IMR-90 (cell line): ENCODE measurements around the gene CIDEC.

ENCODE experiments used
- BHLHE40 ChIP-seq: fragments of 150-350 bp; IDR thresholded peaks from 2 replicates; pipeline ENCODE4 v1.6.1; 2016; ENCODE audit warnings: mild to moderate bottlenecking, low read depth, low read length
- CEBPB ChIP-seq: IDR thresholded peaks from 2 replicates; pipeline ENCODE4 v1.6.1; 2012; ENCODE audit warnings: low read depth, low read length, improper control_type of control experiment
- CHD1 ChIP-seq: IDR thresholded peaks from 2 replicates; pipeline ENCODE4 v1.6.1; 2012; ENCODE audit warnings: low read depth, low read length, improper control_type of control experiment
- FOS ChIP-seq: fragments of 150-350 bp; IDR thresholded peaks from 2 replicates; pipeline ENCODE4 v1.6.1; 2016; ENCODE audit warnings: low read depth, low read length
- MAFK ChIP-seq: IDR thresholded peaks from 2 replicates; pipeline ENCODE4 v1.6.1; 2012; ENCODE audit warnings: low read depth, low read length, improper control_type of control experiment
- POLR2A ChIP-seq: IDR thresholded peaks from 2 replicates; pipeline ENCODE4 v1.6.1; 2012; ENCODE audit warnings: mild to moderate bottlenecking, low read depth, low read length
- RAD21 ChIP-seq: IDR thresholded peaks from 2 replicates; pipeline ENCODE4 v1.6.1; 2012; ENCODE audit warnings: low read length, improper control_type of control experiment
- RCOR1 ChIP-seq: IDR thresholded peaks from 2 replicates; pipeline ENCODE4 v1.6.1; 2012; ENCODE audit warnings: mild to moderate bottlenecking, low read length, improper control_type of control experiment; ENCODE audit not compliant: insufficient replicate concordance
- SMC3 ChIP-seq: fragments of 150-350 bp; IDR thresholded peaks from 2 replicates; pipeline ENCODE4 v1.6.1; 2016; ENCODE audit warnings: low read depth, mild to moderate bottlenecking, antibody characterized with exemption, low read length, moderate library complexity
- TF ChIP-seq, protein P1 (sequence below): conservative IDR thresholded peaks from 2 replicates; pipeline ENCODE4 v1.5.1; 2012; ENCODE audit warnings: mild to moderate bottlenecking, low read depth, low read length, improper control_type of control experiment
- TF ChIP-seq, protein P2 (sequence below): fragments of 150-350 bp; IDR thresholded peaks from 2 replicates; pipeline ENCODE4 v1.6.1; 2017; ENCODE audit warnings: mild to moderate bottlenecking, antibody characterized with exemption, low read length, low read depth

DNA sequence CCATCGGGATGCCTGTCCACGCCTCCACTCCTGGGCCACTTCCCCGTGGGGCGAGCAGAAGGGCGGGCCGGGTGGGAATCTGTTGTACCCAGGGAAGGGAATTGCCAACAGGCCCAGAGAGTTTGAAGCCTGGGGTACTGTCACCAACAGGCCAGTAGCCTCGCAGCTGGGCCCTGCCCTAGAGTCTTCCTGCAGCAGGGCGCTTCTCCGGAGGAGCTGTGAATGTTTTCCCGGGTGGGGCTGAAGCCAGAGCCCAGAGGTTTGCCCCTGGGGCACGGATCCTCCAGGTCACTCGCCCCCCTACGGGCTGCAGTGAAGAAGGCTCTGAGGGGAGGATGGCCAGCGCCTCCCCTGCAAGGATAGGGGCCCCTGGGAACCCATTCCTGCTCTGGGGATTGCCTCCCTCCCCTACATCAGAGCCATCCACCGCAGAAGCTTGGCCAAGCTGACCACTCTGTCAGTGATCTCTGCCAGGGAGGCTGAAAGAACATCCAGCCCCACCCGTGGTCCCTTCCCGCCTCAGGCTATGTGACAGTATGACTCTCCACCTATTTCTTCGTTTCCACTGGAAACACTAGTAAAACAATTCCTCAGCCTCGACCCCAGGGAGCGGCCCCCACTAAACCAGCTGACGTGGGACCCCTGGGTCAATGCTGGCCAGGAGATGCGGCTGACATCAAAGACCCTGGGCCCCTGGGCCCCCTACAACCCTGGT lies 16.8 kb downstream of the CIDEC start:
- TF ChIP-seq, protein P1, sequence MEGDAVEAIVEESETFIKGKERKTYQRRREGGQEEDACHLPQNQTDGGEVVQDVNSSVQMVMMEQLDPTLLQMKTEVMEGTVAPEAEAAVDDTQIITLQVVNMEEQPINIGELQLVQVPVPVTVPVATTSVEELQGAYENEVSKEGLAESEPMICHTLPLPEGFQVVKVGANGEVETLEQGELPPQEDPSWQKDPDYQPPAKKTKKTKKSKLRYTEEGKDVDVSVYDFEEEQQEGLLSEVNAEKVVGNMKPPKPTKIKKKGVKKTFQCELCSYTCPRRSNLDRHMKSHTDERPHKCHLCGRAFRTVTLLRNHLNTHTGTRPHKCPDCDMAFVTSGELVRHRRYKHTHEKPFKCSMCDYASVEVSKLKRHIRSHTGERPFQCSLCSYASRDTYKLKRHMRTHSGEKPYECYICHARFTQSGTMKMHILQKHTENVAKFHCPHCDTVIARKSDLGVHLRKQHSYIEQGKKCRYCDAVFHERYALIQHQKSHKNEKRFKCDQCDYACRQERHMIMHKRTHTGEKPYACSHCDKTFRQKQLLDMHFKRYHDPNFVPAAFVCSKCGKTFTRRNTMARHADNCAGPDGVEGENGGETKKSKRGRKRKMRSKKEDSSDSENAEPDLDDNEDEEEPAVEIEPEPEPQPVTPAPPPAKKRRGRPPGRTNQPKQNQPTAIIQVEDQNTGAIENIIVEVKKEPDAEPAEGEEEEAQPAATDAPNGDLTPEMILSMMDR: no peak
- TF ChIP-seq, protein P2, sequence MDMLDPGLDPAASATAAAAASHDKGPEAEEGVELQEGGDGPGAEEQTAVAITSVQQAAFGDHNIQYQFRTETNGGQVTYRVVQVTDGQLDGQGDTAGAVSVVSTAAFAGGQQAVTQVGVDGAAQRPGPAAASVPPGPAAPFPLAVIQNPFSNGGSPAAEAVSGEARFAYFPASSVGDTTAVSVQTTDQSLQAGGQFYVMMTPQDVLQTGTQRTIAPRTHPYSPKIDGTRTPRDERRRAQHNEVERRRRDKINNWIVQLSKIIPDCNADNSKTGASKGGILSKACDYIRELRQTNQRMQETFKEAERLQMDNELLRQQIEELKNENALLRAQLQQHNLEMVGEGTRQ: no peak
- TF ChIP-seq POLR2A (no peak), CHD1 (no peak), RAD21 (no peak), SMC3 (no peak), CEBPB (no peak), FOS (no peak), BHLHE40 (no peak), RCOR1 (no peak), MAFK (no peak)
